Keratinocyte (primary cell): Measurements from ENCODE around the gene CISD1. TPM values are rescaled to one million over a fixed set of nuclear protein-coding genes. Genes with fewer than 3 reads are reported as not detected.

Experiments used
- DNase-seq: peaks from one replicate; pipeline ENCODE4 v3.0.0-alpha.2; 2011; ENCODE audit warnings: low read depth, missing footprints, low spot score
- FAIRE-seq: peaks from 2 replicates; lab custom pipeline; 2011; peaks lifted over from hg19 to GRCh38; lab: Jason Lieb, UNC
- H2AFZ ChIP-seq: 2 replicates; pipeline ENCODE4 v1.6.0; 2012; ENCODE audit warnings: low read length, control low read depth, inconsistent platforms; ENCODE audit not compliant: control insufficient read depth
- H3K27ac ChIP-seq: 2 replicates; pipeline ENCODE4 v1.5.1; 2011; ENCODE audit warnings: low read length; ENCODE audit not compliant: control insufficient read depth, insufficient read depth
- H3K27me3 ChIP-seq: 3 replicates; pipeline ENCODE4 v1.6.0; 2011; ENCODE audit warnings: low read length; ENCODE audit not compliant: control insufficient read depth, insufficient read depth; ENCODE audit errors: extremely low read depth
- H3K36me3 ChIP-seq, 2 experiments: 2 replicates in 1 of 2; 3 replicates in 1 of 2; pipeline ENCODE4 v1.5.1; 2011; ENCODE audit warnings: low read length in 2 of 2, mild to moderate bottlenecking in 1 of 2; ENCODE audit not compliant: control insufficient read depth in 2 of 2, insufficient read depth in 2 of 2; ENCODE audit errors: extremely low read depth in 1 of 2
- H3K4me1 ChIP-seq: 3 replicates; pipeline ENCODE4 v1.5.1; 2011; ENCODE audit warnings: low read length; ENCODE audit not compliant: control insufficient read depth, insufficient read depth; ENCODE audit errors: extremely low read depth
- H3K4me2 ChIP-seq: 3 replicates; pipeline ENCODE4 v1.6.0; 2011; ENCODE audit warnings: low read depth, low read length; ENCODE audit not compliant: control insufficient read depth, insufficient read depth; ENCODE audit errors: extremely low read depth
- H3K4me3 ChIP-seq, 3 experiments: fragments of 200-600 bp in 1 of 3; sonication (generic) in 1 of 3; 2 replicates in 2 of 3; 3 replicates in 1 of 3; pipeline ENCODE4 v1.5.1; 2011 to 2016; ENCODE audit warnings: low read length in 3 of 3, mild to moderate bottlenecking in 3 of 3, control low read depth in 2 of 3, inconsistent platforms in 1 of 3, low read depth in 1 of 3, mixed read lengths in 1 of 3, mixed run types in 1 of 3, moderate library complexity in 1 of 3; ENCODE audit not compliant: control insufficient read depth in 2 of 3, insufficient read depth in 2 of 3; ENCODE audit errors: extremely low read depth in 1 of 3
- H3K79me2 ChIP-seq: 2 replicates; pipeline ENCODE4 v1.6.0; 2012; ENCODE audit warnings: low read length; ENCODE audit not compliant: control insufficient read depth, insufficient read depth
- H3K9ac ChIP-seq: 3 replicates; pipeline ENCODE4 v1.6.0; 2011; ENCODE audit warnings: low read length; ENCODE audit not compliant: control insufficient read depth, insufficient read depth; ENCODE audit errors: extremely low read depth
- H3K9me1 ChIP-seq: 3 replicates; pipeline ENCODE4 v1.6.0; 2011; ENCODE audit warnings: low read length; ENCODE audit not compliant: control insufficient read depth, insufficient read depth; ENCODE audit errors: extremely low read depth
- H3K9me3 ChIP-seq: 2 replicates; pipeline ENCODE4 v1.5.1; 2012; ENCODE audit warnings: low read depth, low read length; ENCODE audit not compliant: control insufficient read depth
- H4K20me1 ChIP-seq: 3 replicates; pipeline ENCODE4 v1.6.0; 2011; ENCODE audit warnings: low read length; ENCODE audit not compliant: control insufficient read depth, insufficient read depth; ENCODE audit errors: extremely low read depth
- CTCF ChIP-seq, 3 experiments: IDR thresholded peaks in 1 of 3; conservative IDR thresholded peaks in 1 of 3; optimal IDR thresholded peaks in 1 of 3; 2 replicates in 2 of 3; 3 replicates in 1 of 3; pipeline versions ENCODE3 to v1.5.1; 2011; ENCODE audit warnings: low read length in 3 of 3, mild to moderate bottlenecking in 3 of 3, moderate library complexity in 2 of 3, control low read depth in 1 of 3, inconsistent platforms in 1 of 3; ENCODE audit not compliant: insufficient read depth in 2 of 3; ENCODE audit errors: extremely low read depth in 1 of 3
- EZH2 ChIP-seq: IDR thresholded peaks from one replicate; pipeline ENCODE4 v1.6.1; 2012; ENCODE audit warnings: inconsistent platforms, mild to moderate bottlenecking, low read length, moderate library complexity
- dilution Hi-C: fragments of 300-500 bp; cut with MboI; formaldehyde crosslinking; loops from one replicate; pipeline ENCODE4 v1.7.0; 2020; ENCODE audit warnings: low sequenced_read_pairs; ENCODE audit not compliant: extremely low pct_ligation_motif_present
- polyA plus RNA-seq, 5 experiments: library from polyadenylated mRNA; depleted of rRNA in 3 of 5; stranded (reverse) in 3 of 5; stranded (forward) in 1 of 5; unstranded in 1 of 5; fragments of >200 nt; gene quantifications; 1 replicate in 1 of 5; 2 replicates in 3 of 5; 3 replicates in 1 of 5; pipeline versions ENCODE4 v1.2.1 to v1.2.3, GENCODE V29; 2011 to 2012; ENCODE audit warnings: missing spikeins in 2 of 5, low read depth in 1 of 5, low replicate concordance in 1 of 5

Gene CISD1
- polyA plus RNA-seq, 1 donor (not counting 4 experiments of a cell fraction or from before 2014, with no cell fraction given), result 81.7 TPM

DNA sequence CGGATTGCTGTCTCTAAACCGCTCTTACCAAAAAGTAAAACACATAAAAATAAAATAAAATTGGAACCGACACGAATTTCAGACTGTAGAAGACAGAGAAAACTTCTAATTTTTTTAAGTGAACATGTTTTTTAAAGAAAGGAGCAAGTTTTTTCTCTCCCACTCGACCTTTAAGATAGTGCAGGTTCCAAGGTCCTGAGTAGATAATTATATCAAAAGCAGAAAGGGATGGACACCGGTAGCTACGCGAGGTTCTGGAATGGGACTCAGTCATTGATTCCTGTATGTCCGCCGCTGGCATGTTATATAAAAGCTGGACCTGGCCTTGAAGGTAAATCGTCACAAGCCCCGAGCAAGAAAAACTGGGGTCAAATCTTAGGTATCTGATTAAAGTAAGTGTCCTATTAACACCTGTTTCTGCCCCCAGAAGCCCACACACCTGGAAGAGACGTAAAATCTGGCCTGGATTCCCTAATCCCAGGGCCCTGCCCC is 462 bp upstream of the CISD1 start:
- H3K79me2 ChIP-seq, result peaks cover 68% of the 10 kb centered on the region
- dilution Hi-C loops, result no loop called here
- TF ChIP-seq CTCF (optimal IDR thresholded peaks at IDR 0.05 in 1 of 3, IDR thresholded peaks at IDR 0.05 in 1 of 3, conservative IDR thresholded peaks at IDR 0.05 in 1 of 3; ENCODE audit: extremely low read depth in 1 of 3, insufficient read depth in 2 of 3, low read length in 3 of 3) (no peak), EZH2 (no peak)

DNA sequence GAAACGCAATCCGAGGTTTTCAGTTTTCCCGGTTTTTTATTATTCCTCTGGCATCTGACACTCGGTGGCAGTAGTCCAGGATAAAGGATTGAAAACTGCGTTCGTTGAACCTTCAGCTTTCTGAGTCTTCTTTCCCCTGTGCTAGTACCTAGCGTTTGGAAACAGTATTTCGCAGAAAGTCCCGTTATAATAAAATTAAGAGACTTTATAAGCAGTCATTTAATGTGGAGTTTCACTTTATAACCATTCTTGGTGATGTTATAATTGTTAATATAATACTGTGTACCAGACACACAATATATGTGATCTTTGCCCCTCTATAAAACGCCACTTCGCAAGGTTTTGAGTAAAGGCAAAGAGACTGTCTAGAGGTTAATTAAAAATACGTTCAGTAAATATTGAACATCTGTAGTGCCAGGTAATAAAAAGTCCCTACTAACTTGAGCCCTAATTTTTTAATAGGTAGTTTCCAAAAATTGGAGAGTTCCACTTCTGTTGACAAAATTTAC is 874 bp downstream of the CISD1 start:
- H3K9ac ChIP-seq, result peak overlapping the region; percentile 94
- TF ChIP-seq CTCF (optimal IDR thresholded peaks at IDR 0.05 in 1 of 3, IDR thresholded peaks at IDR 0.05 in 1 of 3, conservative IDR thresholded peaks at IDR 0.05 in 1 of 3; ENCODE audit: extremely low read depth in 1 of 3, insufficient read depth in 2 of 3, low read length in 3 of 3) (no peak), EZH2 (no peak)
- no peaks in the 10 kb centered on the region for H3K9me3 ChIP-seq
- H3K27me3 ChIP-seq, result no peaks in the 10 kb centered on the region
- H3K4me2 ChIP-seq, result peak overlapping the region; percentile 84
- DNase-seq (no peak), FAIRE-seq (no peak)
- dilution Hi-C loops, result no loop called here
- H4K20me1 ChIP-seq, result no peaks in the 10 kb centered on the region
- peaks cover 25% of the 10 kb centered on the region for H3K4me1 ChIP-seq
- no peaks in the 10 kb centered on the region for H3K9me1 ChIP-seq
- no peaks in the 10 kb centered on the region for H3K36me3 ChIP-seq
- peak overlapping the region; percentile 96 for H2AFZ ChIP-seq
- peaks cover 61% of the 10 kb centered on the region for H3K79me2 ChIP-seq
- peak overlapping the region; percentile 69 to 97 (median 96) for H3K4me3 ChIP-seq
- H3K27ac ChIP-seq, result peak overlapping the region; percentile 97

More for the DNA sequence above, 462 bp upstream of the CISD1 start:
- H3K9me1 ChIP-seq, result no peaks in the 10 kb centered on the region
- peaks cover 30% of the 10 kb centered on the region for H3K4me1 ChIP-seq
- peak overlapping the region; percentile 69 to 97 (median 96) for H3K4me3 ChIP-seq
- H2AFZ ChIP-seq, result peak overlapping the region; percentile 96
- H3K27me3 ChIP-seq, result no peaks in the 10 kb centered on the region
- peak overlapping the region; percentile 98 for H3K4me2 ChIP-seq
- H4K20me1 ChIP-seq, result no peaks in the 10 kb centered on the region
- peak overlapping the region; percentile 85 for H3K9ac ChIP-seq
- H3K36me3 ChIP-seq, result no peaks in the 10 kb centered on the region
- DNase-seq (no peak), FAIRE-seq (no peak)
- H3K27ac ChIP-seq, result peak overlapping the region; percentile 90
- no peaks in the 10 kb centered on the region for H3K9me3 ChIP-seq
